HEK293 (cell line): ENCODE measurements around the gene KCNH5.

Source experiments
- CTCF ChIA-PET: fragments of 350-600 bp; formaldehyde crosslinking; extraction: SDS; loops from one replicate; lab custom pipeline; 2021; ENCODE audit warnings: antibody characterized with exemption; lab: Yijun Ruan, JAX
- POLR2A ChIA-PET: fragments of 300-600 bp; formaldehyde crosslinking; extraction: SDS; loops from one replicate; lab custom pipeline; 2020; ENCODE audit warnings: antibody characterized with exemption, inconsistent platforms; lab: Yijun Ruan, JAX
- H3K27ac ChIP-seq: fragments of 200-500 bp; sonication (Bioruptor generic); 2 replicates; pipeline ENCODE4 v1.5.1; 2014; ENCODE audit warnings: low read depth, low read length, control low read depth, inconsistent platforms; ENCODE audit errors: extremely low read depth
- H3K36me3 ChIP-seq, 2 experiments: fragments of 200-500 bp in 1 of 2; sonication (Bioruptor generic) in 1 of 2; 1 replicate in 1 of 2; 2 replicates in 1 of 2; pipeline ENCODE4 v1.5.1; 2014 to 2017; ENCODE audit warnings: inconsistent platforms in 2 of 2, low read length in 2 of 2; ENCODE audit not compliant: control insufficient read depth in 2 of 2, insufficient read depth in 1 of 2
- H3K4me1 ChIP-seq: fragments of 200-500 bp; sonication (Bioruptor generic); 2 replicates; pipeline ENCODE4 v1.5.1; 2014; ENCODE audit warnings: mild to moderate bottlenecking, low read length, inconsistent platforms; ENCODE audit not compliant: control insufficient read depth, insufficient read depth
- H3K4me3 ChIP-seq: 2 replicates; pipeline ENCODE4 v1.5.1; 2011; ENCODE audit warnings: low read depth, mild to moderate bottlenecking, control low read depth, low read length, moderate library complexity
- H3K9me3 ChIP-seq: fragments of 200-500 bp; sonication (Bioruptor generic); 2 replicates; pipeline ENCODE4 v1.5.1; 2014; ENCODE audit warnings: low read depth, low read length, inconsistent platforms; ENCODE audit not compliant: control insufficient read depth, insufficient read depth
- BCL11A ChIP-seq: fragments of 450-650 bp; formaldehyde crosslinking; IDR thresholded peaks from 2 replicates; pipeline ENCODE4 v1.5.1; 2016; ENCODE audit warnings: low read depth, missing biosample characterization, missing genetic modification characterization
- CTCF ChIP-seq: fragments of 450-650 bp; formaldehyde crosslinking; IDR thresholded peaks from 2 replicates; pipeline ENCODE4 v1.5.1; 2016; ENCODE audit warnings: missing biosample characterization, missing genetic modification characterization
- KLF1 ChIP-seq: fragments of 450-650 bp; formaldehyde crosslinking; IDR thresholded peaks from 2 replicates; pipeline ENCODE4 v1.5.1; 2016; ENCODE audit warnings: missing biosample characterization, missing genetic modification characterization
- KLF7 ChIP-seq: fragments of 450-650 bp; formaldehyde crosslinking; IDR thresholded peaks from 2 replicates; pipeline ENCODE4 v1.5.1; 2016; ENCODE audit warnings: missing biosample characterization, missing genetic modification characterization, borderline replicate concordance
- SALL2 ChIP-seq: fragments of 450-650 bp; formaldehyde crosslinking; IDR thresholded peaks from 2 replicates; pipeline ENCODE4 v1.5.0; 2017; ENCODE audit warnings: missing biosample characterization, mild to moderate bottlenecking, missing genetic modification characterization, borderline replicate concordance
- SP3 ChIP-seq: fragments of 450-650 bp; formaldehyde crosslinking; IDR thresholded peaks from 2 replicates; pipeline ENCODE4 v1.5.1; 2016; ENCODE audit warnings: missing biosample characterization, missing genetic modification characterization
- TCF7L2 ChIP-seq: IDR thresholded peaks from 2 replicates; pipeline ENCODE4 v1.6.1; 2011; ENCODE audit warnings: low read depth, mild to moderate bottlenecking, inconsistent platforms, low read length, moderate library complexity, borderline replicate concordance
- ZBTB17 ChIP-seq: fragments of 450-650 bp; formaldehyde crosslinking; IDR thresholded peaks from 2 replicates; pipeline ENCODE4 v1.5.1; 2016; ENCODE audit warnings: missing biosample characterization, missing genetic modification characterization
- ZBTB20 ChIP-seq: fragments of 450-650 bp; formaldehyde crosslinking; IDR thresholded peaks from 2 replicates; pipeline ENCODE4 v1.5.1; 2016; ENCODE audit warnings: missing biosample characterization, missing genetic modification characterization
- ZFP37 ChIP-seq: fragments of 450-650 bp; formaldehyde crosslinking; IDR thresholded peaks from 2 replicates; pipeline ENCODE4 v1.5.1; 2016; ENCODE audit warnings: missing biosample characterization, missing genetic modification characterization
- ZNF121 ChIP-seq: fragments of 450-650 bp; formaldehyde crosslinking; IDR thresholded peaks from 2 replicates; pipeline ENCODE4 v1.5.1; 2016; ENCODE audit warnings: missing biosample characterization, missing genetic modification characterization
- ZNF221 ChIP-seq: fragments of 450-650 bp; formaldehyde crosslinking; IDR thresholded peaks from 2 replicates; pipeline ENCODE4 v1.5.1; 2017; ENCODE audit warnings: missing biosample characterization, missing genetic modification characterization, borderline replicate concordance
- ZNF362 ChIP-seq: fragments of 450-650 bp; formaldehyde crosslinking; IDR thresholded peaks from 2 replicates; pipeline ENCODE4 v1.5.1; 2016; ENCODE audit warnings: missing biosample characterization, missing genetic modification characterization
- ZNF658 ChIP-seq: fragments of 450-650 bp; formaldehyde crosslinking; IDR thresholded peaks from 2 replicates; pipeline ENCODE4; 2016; ENCODE audit warnings: missing biosample characterization, missing genetic modification characterization
- ZNF660 ChIP-seq: fragments of 450-650 bp; IDR thresholded peaks from 2 replicates; pipeline ENCODE4 v1.5.1; 2018; ENCODE audit warnings: missing biosample characterization, mild to moderate bottlenecking, missing genetic modification characterization
- ZNF701 ChIP-seq: fragments of 450-650 bp; formaldehyde crosslinking; IDR thresholded peaks from 2 replicates; pipeline ENCODE4 v1.5.1; 2016; ENCODE audit warnings: missing biosample characterization, missing genetic modification characterization
- ZNF704 ChIP-seq: fragments of 450-650 bp; formaldehyde crosslinking; IDR thresholded peaks from 2 replicates; pipeline ENCODE4 v1.5.1; 2016; ENCODE audit warnings: missing biosample characterization, missing genetic modification characterization
- TF ChIP-seq, protein P1 (sequence below): fragments of 450-650 bp; formaldehyde crosslinking; IDR thresholded peaks from 2 replicates; pipeline ENCODE4 v1.5.1; 2016; ENCODE audit warnings: missing biosample characterization, missing genetic modification characterization
- TF ChIP-seq, protein P2 (sequence below): fragments of 450-650 bp; formaldehyde crosslinking; IDR thresholded peaks from 2 replicates; pipeline ENCODE4 v1.5.1; 2016; ENCODE audit warnings: missing biosample characterization, missing genetic modification characterization

KCNH5 gene

DNA sequence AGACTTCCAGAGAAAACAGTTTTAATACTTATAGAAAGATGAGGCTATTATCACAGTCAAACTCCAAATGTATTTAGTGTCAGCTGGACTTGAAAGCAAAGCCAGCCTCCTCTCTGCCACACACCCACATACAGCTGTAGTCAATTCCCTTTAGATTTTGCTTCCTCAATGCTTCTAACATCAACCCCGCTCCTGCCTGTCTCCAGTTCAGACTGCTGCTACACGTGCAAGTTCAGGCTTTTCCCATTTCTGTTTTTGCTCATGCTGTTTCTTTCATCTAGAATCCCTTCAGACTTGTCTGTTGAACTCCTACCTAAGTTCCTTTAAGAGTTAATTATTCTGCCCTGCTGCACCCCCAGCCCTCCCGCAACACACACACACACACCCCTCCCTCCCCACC is 380.0 kb downstream of the KCNH5 start:
- Histone ChIP-seq H3K4me1 (no peaks in the 10 kb centered on the region), H3K36me3 (no peaks in the 10 kb centered on the region), H3K4me3 (no peak overlapping the region)
- TF ChIP-seq ZNF704 (tag by site-specific recombination) = no peak
- no peak for TF ChIP-seq ZNF362 (tag by site-specific recombination)
- TF ChIP-seq, protein P1, sequence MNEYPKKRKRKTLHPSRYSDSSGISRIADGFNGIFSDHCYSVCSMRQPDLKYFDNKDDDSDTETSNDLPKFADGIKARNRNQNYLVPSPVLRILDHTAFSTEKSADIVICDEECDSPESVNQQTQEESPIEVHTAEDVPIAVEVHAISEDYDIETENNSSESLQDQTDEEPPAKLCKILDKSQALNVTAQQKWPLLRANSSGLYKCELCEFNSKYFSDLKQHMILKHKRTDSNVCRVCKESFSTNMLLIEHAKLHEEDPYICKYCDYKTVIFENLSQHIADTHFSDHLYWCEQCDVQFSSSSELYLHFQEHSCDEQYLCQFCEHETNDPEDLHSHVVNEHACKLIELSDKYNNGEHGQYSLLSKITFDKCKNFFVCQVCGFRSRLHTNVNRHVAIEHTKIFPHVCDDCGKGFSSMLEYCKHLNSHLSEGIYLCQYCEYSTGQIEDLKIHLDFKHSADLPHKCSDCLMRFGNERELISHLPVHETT = no peak
- TF ChIP-seq ZNF221 (tag by site-specific recombination) = no peak
- TF ChIP-seq ZBTB17 (tag by site-specific recombination) = no peak
- no peak for TF ChIP-seq CTCF (tag by site-specific recombination)
- no peak for TF ChIP-seq KLF1 (tag by site-specific recombination)
- no peak for TF ChIP-seq ZNF121
- no peak for TF ChIP-seq ZNF658 (tag by site-specific recombination)
- no peak for TF ChIP-seq KLF7
- TF ChIP-seq SP3 (tag by site-specific recombination) = no peak
- no peak for TF ChIP-seq ZNF660
- TF ChIP-seq, all 188 proteins: peak for 0
- CTCF ChIA-PET = no interaction called here
- Histone ChIP-seq H3K9me3 (no peaks in the 10 kb centered on the region), H3K27ac (no peak overlapping the region)
- POLR2A ChIA-PET = no interaction called here

DNA sequence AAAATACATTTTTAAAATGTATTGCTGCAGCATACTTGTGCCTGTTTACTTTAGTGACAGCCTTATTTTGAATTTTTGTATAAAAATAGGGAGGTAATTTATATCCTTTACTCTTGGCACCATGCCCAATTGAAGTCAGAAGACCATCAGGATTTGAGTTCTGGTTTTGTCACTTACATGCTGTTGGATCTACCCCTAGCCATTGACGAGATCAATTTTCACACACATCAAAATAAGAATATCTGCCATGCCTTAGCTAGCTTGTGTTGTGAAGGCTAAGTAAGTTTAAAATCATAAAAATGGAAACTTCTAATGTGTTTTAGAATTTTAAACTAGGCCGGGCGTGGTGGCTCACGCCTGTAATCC is 381.8 kb downstream of the KCNH5 start:
- H3K36me3 ChIP-seq = no peaks in the 10 kb centered on the region
- H3K4me1 ChIP-seq = no peaks in the 10 kb centered on the region
- POLR2A ChIA-PET = no interaction called here
- TF ChIP-seq ZNF701 = no peak
- no peak for TF ChIP-seq SALL2
- no peak for TF ChIP-seq ZFP37 (tag by site-specific recombination)
- TF ChIP-seq, protein P2, sequence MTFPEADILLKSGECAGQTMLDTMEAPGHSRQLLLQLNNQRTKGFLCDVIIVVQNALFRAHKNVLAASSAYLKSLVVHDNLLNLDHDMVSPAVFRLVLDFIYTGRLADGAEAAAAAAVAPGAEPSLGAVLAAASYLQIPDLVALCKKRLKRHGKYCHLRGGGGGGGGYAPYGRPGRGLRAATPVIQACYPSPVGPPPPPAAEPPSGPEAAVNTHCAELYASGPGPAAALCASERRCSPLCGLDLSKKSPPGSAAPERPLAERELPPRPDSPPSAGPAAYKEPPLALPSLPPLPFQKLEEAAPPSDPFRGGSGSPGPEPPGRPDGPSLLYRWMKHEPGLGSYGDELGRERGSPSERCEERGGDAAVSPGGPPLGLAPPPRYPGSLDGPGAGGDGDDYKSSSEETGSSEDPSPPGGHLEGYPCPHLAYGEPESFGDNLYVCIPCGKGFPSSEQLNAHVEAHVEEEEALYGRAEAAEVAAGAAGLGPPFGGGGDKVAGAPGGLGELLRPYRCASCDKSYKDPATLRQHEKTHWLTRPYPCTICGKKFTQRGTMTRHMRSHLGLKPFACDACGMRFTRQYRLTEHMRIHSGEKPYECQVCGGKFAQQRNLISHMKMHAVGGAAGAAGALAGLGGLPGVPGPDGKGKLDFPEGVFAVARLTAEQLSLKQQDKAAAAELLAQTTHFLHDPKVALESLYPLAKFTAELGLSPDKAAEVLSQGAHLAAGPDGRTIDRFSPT (tag by site-specific recombination) = no peak
- TF ChIP-seq ZBTB20 (tag by site-specific recombination) = no peak
- TF ChIP-seq BCL11A (tag by site-specific recombination) = no peak
- no peak for TF ChIP-seq TCF7L2
- no peak overlapping the region for H3K4me3 ChIP-seq
- H3K9me3 ChIP-seq = no peaks in the 10 kb centered on the region
- CTCF ChIA-PET = no interaction called here
- H3K27ac ChIP-seq = no peak overlapping the region
